Measurements from ENCODE around the gene TSPAN18.

- TF ChIP-seq, protein P1, sequence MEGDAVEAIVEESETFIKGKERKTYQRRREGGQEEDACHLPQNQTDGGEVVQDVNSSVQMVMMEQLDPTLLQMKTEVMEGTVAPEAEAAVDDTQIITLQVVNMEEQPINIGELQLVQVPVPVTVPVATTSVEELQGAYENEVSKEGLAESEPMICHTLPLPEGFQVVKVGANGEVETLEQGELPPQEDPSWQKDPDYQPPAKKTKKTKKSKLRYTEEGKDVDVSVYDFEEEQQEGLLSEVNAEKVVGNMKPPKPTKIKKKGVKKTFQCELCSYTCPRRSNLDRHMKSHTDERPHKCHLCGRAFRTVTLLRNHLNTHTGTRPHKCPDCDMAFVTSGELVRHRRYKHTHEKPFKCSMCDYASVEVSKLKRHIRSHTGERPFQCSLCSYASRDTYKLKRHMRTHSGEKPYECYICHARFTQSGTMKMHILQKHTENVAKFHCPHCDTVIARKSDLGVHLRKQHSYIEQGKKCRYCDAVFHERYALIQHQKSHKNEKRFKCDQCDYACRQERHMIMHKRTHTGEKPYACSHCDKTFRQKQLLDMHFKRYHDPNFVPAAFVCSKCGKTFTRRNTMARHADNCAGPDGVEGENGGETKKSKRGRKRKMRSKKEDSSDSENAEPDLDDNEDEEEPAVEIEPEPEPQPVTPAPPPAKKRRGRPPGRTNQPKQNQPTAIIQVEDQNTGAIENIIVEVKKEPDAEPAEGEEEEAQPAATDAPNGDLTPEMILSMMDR (IDR thresholded peaks at IDR 0.05), result no peak
- TF ChIP-seq SMC3 (IDR thresholded peaks at IDR 0.05; ENCODE audit: low read depth, low read length), result no peak
- TF ChIP-seq EP300 (IDR thresholded peaks at IDR 0.05; ENCODE audit: borderline replicate concordance in 1 of 2, low read depth in 1 of 2, low read length in 1 of 2), result no peak
- TF ChIP-seq MXI1 (IDR thresholded peaks at IDR 0.05; ENCODE audit: low read depth, low read length), result no peak
- no peak for TF ChIP-seq MAX (IDR thresholded peaks at IDR 0.05; ENCODE audit: low read depth)
- no peak for TF ChIP-seq POLR2AphosphoS5 (IDR thresholded peaks at IDR 0.05; ENCODE audit: low read depth, low read length)
- TF ChIP-seq RFX5 (IDR thresholded peaks at IDR 0.05; ENCODE audit: low read length), result no peak
- TF ChIP-seq NRF1 (IDR thresholded peaks at IDR 0.05; ENCODE audit: low read depth, low read length), result no peak
- TF ChIP-seq GATA2 (CRISPR knock-in tag; IDR thresholded peaks at IDR 0.05), result no peak
Observed at GRCh38 chr11:44916331-44916730, 189.6 kb downstream of the TSPAN18 start.
